AML-193 (cell line): ENCODE measurements around the gene RETREG3.
"Not testable (repeated sequence)": the region's sequence is repeated elsewhere in the genome, so short reads cannot be mapped to it uniquely, and the experiment has no call there.

ENCODE experiments used
- DNase-seq, 2 experiments: peaks; one replicate each; lab custom pipeline; 2025; lab: John Stamatoyannopoulos, UW

Gene RETREG3

DNA sequence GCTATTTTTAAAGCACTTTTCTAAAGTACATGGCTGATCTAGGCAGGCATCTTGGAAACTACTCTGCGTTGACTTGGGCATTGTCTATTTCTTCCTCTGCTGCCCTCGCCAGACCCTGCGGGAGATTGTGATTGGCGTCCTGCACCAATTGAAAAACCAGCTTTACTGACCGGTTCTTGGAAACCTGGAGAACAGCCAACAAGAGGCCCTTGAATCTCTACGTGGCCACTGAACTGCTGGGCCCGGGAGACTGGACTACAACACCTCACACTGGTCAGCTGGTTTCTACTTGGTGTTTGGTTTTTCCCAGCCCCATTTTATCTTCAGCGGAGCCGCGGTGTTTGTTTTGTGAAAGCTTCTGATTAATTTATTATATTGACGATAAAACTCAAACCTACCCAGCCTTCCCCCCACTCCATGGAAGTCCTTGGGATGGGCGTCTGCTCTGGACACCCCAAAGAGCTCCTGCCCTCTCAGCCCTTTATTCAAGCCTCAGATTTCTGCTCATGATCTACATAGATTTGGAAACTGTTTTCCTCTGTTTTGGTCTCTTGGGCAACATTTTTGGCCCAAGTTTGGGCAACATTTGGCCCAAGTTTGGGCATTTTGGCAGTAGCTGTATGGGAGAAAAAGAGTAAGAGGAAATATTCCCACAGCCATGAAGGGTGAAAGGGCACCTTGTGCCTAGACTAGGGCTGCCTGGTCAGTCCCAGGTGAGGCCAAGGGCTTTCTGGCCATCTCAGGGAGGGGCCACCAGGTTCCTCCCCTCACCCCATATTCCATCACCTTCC, 37.5 kb downstream of the RETREG3 start:
- no peak for DNase-seq

DNA sequence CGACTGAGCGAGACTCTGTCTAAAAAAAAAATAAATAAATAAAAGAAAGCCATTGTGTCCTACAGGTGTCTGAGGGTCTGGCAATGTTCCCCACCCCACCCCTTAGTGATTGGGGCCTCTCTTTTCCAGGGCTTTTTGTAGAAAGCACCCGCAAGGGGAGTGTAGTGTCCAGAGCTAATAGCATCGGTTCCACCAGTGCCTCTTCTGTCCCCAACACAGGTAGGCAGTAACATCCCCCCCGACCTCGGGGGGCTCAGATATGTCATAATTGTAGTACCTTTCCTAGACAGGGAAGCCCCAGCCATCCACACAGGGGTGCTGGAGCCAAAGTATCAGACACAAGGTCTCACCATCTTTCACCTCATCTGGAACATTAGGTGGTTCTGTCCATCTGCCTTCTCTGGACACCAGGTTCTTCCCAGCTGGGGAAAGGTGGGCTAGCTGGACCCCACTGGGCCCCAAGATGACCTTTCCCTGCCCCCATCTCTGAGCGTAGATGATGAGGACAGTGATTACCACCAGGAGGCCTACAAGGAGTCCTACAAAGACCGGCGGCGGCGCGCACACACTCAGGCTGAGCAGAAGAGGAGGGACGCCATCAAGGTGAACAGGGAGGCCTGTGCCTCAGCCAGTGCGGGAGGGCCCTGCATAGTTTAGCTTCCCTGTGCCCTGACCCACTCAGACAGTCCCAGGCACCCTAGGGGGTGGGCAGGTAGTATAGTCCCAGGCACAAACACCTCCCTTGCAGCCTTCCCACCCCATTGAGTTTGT, 40.6 kb downstream of the RETREG3 start:
- no peak for DNase-seq

DNA sequence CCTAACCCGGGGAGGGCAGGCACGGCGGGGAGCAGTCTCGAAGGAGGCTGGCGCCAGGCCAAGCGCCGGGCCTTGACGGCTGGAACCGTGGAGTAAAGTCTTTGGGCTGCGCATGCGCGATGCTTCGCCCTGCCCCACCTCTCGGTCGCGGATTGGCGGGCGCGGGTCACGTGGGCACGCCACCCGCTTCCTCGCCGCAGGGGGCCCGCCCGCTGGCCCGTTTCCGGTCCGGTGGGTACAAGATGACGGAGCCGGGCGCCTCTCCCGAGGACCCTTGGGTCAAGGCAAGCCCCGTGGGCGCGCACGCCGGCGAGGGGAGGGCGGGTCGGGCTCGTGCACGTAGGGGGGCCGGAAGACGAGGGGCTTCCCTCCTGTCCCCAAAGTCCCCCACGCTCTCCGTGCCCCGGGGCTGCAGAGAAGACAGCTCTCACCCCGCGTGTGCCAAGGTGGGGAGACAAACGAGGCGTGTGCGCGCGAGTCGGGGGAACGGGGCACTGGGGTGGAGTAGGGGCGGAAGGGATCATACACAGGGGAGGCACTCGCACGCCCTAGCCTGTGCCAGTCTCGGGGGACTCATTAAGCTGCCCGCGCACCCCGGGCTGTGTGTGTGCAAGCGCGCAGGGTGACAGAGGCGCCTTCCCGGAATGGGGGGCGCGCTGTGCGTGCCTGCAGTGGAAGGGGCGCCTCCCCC, 42.1 kb downstream of the RETREG3 start, which contains the start of gene MLX:
Gene MLX, plus strand, starts transcription at position 218 of the 691 bp plus-strand sequence. Its CDS starts 25 bp downstream, at position 243.
- peak; percentile 88 to 89 for DNase-seq

DNA sequence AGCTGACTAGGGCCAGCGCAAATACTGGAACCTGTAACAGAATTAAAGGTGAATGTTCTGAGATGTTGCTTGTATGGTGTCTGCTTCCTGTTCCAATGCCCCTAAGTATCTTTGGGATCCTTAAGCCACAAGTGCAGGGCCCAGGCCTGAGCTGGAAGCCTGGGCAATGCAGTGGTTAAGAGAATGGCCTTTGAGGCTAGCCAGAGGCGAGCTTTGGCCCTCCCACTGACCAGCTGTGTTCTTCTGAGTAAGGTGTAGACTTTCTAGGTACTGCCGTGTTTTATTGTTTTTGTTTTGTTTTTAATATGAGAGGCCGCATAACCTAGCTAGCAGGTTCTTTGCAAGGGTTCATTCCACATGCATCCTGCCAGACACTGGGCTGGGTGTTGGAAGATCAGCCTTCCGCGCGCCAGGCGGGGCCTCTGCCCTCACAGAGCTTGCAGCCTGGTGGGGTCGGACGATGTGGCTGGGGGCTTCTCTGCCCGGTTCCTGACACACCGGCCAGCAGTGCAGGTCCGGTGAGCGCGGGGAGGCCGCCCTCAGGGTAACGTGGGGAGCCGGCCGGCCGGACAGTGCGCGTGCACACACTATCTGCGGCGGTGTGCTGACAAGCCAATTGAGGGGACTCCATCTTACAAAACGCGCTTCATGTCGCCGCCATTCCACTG, 42.8 kb downstream of the RETREG3 start:
- DNase-seq: no peak

DNA sequence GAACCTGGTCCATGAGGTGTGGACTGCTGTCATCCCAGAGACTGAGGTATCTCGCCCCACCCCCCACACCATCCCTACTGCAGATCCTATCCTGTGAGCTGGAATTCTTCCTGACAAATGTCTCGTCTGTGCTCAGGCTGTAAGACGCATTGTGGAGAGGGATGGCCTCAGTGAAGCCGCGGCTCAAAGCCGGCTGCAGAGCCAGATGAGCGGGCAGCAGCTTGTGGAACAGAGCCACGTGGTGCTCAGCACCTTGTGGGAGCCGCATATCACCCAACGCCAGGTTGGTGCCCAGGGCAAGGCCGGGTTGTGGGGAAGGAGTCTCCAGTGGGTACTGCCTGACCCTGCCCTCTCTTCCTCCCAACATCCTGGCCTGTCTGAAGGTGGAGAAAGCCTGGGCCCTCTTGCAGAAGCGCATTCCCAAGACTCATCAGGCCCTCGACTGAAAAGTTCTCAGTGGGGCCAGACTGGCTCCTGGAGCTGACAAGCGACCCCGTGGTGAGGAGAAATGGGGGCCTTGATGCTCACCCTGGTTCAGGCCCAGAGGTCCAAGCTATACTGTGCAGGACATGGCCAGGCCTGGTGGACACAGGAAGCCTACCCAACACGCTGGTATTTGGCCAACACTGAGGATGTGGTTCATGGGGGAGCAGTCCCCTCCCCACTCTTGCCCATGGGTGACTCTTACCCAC, 43.5 kb downstream of the RETREG3 start:
- DNase-seq: no peak

DNA sequence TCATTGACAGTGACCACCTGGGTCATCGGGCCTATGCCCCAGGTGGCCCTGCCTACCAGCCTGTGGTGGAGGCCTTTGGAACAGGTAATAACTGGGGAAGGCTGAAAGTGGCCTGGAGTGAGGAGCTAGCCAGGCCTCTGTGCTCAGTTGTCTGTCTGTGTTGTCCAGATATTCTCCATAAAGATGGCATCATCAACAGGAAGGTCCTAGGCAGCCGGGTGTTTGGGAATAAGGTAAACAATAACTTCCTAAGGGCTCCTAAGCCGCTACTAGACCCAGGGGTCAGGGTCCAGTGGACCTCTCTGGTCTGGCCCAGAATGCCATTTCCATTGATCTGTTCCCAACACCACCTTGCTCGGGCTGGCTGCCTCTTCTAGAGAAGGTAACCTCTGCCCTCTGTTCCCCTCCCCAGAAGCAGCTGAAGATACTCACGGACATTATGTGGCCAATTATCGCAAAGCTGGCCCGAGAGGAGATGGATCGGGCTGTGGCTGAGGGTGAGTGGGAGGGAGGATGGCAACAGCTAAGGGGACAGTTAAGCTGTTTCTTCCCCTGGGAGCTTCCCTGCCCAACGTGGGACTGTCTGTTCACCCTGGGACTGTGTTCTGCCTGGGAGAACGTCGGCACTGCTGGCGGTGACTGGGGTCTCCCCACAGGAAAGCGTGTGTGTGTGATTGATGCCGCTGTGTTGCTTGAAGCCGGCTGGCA, 44.2 kb downstream of the RETREG3 start:
- no peak for DNase-seq

DNA sequence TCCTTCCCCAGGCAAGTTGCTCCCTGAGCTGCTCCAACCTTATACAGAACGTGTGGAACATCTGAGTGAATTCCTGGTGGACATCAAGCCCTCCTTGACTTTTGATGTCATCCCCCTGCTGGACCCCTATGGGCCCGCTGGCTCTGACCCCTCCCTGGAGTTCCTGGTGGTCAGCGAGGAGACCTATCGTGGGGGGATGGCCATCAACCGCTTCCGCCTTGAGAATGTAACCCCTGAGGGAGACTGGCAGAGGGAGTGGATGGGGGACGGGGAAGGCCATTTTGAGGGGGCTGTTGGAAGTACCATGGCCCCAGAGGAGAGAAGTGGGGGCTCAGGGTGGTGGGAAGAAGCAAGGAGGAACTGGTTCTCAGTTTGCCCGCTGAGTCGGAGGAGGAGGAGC, 45.2 kb downstream of the RETREG3 start:
- DNase-seq: no peak

DNA sequence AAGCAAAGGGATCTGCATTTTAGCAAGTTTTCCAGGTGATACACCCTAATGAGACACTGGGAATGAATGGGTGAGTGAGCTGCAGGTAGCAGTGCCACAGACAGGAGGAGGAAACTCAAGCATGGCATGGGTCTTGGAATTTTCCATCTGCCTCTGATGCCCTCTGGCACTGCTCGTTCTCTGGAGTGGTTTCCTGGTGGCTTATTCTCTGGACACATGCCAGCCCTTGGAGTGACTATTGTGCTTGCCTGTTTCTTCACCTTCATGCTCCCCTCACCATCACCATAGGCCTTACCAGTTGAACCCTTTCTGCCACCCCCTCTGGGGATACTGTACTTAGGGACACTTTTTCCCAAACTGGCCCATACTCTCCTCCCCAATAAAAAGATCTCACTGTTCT, 45.6 kb downstream of the RETREG3 start:
- no peak for DNase-seq

DNA sequence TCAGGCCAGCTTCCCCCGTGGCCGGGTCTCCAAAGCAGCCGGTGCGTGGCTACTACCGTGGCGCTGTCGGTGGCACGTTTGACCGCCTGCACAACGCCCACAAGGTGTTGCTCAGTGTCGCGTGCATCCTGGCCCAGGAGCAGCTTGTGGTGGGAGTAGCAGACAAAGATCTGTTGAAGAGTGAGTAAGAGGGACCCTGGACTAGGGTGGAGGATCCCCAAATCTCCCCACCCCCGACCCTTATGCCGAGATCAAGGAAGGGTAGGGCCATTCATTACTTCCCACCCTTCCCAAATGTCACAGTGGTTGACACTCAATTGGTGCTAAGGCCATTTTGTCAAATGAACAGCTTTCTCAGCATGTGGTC, 46.0 kb downstream of the RETREG3 start:
- no peak for DNase-seq

DNA sequence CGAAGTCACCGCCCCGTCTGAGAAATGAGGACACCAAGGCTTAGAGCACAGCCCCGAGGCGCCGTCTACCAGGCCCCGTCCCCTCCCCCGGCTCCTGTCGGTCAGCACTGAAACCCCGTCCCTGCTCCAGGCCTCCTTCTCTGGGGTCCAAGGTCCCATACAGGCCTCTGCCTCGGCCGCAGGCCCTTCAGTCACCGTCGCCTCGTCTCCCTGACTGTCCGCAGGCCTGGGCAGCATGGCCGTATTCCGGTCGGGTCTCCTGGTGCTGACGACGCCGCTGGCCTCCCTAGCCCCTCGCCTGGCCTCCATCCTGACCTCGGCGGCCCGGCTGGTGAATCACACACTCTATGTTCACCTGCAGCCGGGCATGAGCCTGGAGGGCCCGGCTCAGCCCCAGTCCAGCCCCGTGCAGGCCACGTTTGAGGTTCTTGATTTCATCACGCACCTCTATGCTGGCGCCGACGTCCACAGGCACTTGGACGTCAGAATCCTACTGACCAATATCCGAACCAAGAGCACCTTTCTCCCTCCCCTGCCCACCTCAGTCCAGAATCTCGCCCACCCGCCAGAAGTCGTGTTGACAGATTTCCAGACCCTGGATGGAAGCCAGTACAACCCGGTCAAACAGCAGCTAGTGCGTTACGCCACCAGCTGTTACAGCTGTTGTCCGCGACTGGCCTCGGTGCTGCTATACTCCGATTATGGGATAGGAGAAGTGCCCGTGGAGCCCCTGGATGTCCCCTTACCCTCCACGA, 46.6 kb downstream of the RETREG3 start:
- DNase-seq: no peak

DNA sequence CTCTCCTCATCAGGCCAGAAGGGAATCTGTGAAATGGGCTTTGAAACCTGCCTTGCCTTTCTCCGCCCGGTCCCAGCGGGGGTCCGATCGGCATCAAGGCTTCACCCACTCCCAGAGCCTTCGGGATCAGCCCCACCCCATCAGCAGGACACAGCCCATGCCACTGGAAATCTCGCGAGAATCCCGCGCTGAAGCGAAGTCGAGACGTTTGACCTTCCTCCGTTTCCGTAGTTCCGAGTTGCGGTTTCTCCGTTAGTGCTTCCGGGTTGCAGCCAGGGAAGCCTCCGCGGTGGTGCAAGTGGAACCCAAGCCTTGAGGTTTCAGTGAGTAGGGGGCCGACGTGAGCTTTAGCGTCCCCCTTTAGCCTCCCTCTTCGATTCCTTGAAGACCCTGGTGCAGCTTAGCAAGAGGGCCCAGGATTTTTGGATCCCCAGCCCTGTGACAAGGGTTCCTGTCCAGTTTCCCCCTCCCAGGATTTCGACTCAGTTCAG, 47.2 kb downstream of the RETREG3 start, which contains the start of gene COASY:
Gene COASY, plus strand, starts transcription at position 252 of the 491 bp plus-strand sequence. CDS start 475 bp downstream, outside the sequence.
- DNase-seq: peak; percentile 96 to 98

DNA sequence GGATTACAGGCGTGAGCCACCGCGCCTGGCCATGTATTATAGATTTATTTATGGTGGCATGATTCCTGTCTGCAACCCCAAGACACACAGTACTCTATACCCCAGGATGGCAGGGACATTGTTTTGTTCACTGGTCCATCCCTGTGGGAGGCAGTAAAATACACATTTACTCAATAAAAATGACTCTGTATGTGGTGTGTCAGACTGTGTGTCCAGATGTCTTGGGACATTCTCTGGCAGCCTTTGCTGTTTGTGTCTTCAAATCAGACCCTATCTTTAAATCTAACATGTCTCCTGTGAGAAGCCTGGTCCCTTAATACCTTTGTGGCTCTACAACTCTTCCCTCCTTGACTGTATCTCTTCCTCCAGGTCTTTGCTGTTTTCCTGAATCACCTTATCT, 48.9 kb downstream of the RETREG3 start:
- DNase-seq: no peak

DNA sequence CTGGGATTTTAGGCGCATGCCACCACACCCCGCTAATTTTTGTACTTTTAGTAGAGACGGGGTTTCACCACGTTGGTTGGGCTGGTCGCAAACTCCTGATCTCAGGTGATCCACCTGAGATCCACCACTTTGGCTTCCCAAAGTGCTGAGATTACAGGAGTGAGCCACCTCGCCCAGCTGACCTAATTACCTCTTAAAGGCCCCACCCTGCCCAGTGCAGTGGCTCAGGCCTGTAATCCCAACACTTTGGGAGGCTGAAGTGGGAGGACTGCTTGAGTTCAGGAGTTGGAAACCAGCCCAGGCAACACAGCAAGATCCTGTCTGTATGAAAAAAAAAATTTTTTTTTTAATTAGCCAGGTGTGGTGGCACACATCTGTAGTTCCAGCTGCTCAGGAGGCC, 50.1 kb downstream of the RETREG3 start:
- DNase-seq: no peak

DNA sequence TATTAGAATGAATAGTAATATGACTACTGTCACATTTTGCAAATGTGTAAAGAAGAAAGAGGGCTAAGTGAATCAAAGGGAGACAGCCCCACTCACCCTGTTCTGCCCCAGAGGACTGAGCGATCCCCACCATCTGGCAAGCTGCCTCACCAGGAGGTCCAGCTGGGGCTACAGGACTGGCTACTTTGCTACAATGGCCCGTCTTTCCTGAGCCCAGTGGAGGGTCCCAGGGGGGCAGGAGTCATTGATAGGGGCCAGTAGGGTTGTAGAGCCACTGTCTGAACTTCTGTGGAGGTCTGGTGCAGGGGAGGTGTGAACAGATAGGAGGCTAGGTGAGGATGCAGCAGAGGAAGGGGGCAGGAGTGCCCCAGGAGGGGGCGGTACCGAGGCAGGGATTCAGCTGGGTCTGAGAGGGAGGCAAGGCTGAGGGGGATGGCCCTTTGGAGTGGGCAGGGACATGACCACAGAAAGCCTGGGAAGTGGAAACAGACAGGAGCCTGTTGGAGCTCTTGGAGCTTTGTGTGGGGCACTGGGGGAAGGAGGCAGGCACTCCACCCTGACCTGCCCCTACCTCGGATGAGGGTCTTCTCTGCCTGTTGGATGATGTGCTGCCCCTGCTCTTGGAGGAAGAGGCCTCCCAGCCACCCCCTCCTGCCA, 53.1 kb downstream of the RETREG3 start:
- DNase-seq: not testable (repeated sequence)

DNA sequence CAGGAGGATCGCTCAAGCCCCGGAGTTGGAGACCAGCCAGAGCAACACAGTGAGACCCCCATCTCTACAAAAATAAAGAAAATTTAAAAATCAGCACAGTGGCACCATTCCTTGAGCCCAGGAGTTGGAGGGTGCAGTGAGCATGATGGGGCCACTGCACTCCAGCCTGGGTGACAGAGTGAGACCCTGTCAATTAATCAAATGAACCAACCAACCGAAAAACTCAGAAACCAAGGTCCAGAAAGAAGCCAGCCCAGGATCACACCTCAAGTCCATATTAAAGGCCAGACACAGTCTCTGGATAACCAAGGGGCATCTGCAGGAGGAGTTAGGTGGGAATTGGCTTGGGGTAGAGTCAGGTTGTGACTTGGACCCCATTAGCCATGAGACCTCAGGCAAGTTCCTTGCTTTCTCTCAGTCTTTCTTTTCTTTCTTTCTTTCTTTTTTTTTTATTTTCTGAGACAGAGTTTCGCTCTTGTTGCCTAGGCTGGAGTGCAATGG, 54.0 kb downstream of the RETREG3 start:
- DNase-seq: no peak

DNA sequence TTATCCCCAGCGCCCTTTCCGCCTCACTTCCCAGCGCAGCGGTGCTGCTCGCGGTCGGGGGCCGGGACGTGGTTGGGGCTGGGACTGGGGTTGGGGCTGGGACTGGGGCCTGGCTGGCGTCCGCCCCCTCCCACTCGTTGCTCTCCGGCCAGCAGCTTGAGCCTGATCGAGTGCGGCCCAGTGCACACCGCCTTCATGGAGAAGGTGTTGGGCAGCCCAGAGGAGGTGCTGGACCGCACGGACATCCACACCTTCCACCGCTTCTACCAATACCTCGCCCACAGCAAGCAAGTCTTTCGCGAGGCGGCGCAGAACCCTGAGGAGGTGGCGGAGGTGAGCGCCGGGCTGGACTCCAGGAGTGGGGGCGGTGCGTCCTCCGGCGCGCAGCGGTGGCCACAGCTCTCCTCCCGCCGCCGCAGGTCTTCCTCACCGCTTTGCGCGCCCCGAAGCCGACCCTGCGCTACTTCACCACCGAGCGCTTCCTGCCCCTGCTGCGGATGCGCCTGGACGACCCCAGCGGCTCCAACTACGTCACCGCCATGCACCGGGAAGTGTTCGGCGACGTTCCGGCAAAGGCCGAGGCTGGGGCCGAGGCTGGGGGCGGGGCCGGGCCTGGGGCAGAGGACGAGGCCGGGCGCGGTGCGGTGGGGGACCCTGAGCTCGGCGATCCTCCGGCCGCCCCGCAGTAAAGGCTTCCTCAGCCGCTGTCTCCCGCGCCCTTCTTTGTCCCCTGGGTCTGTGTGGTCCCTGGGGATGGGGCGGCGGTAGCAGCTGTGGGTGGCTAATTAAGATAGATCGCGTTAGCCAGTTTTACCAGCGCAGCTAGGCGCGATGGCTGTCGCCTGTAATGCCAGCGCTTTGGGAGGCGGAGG, 54.7 kb downstream of the RETREG3 start:
- peak; percentile 64 to 74 for DNase-seq

DNA sequence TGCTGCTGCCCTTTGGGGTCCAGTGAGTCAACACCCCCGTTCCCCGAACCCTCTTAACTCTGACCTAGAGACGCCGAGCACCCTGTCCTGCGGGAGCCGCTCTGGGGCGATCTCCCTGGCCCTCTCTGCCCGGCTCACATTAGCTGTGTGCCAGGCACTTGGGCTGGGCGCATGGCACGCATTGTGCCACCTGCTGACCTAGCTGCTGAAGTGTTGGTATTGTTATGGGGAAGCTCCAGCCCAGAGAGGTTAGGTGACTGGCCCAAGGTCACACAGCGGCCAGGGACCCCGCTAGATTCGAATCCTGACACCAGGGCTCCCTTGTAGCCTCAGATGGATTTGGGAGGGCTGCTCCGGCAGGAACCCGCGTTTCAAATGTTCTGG, 55.3 kb downstream of the RETREG3 start:
- DNase-seq: no peak

DNA sequence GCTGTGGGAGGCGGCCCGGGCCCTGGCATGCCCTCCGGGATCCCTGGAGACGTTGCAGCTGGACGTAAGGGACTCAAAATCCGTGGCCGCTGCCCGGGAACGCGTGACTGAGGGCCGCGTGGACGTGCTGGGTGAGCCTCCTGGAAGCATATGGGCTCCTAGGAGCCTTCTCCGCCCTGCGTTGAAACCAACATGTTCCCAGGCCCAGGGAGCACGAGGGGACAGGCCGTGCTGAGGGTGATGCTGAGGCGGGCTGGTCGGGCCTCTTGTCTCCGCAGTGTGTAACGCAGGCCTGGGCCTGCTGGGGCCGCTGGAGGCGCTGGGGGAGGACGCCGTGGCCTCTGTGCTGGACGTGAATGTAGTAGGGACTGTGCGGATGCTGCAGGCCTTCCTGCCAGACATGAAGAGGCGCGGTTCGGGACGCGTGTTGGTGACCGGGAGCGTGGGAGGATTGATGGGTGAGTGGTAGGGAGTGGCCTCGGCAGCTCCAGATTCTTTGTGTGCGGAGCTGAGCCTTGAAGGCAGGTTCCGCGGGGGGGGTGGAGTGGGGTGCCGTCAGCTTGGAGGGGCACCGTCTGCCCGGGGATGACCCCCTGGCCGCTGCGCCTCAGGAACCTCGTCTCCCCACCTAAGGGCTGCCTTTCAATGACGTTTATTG, 55.9 kb downstream of the RETREG3 start:
- no peak for DNase-seq
